Measurements from ENCODE around the gene MYH9. TPM values are rescaled to one million over a fixed set of nuclear protein-coding genes. Genes with fewer than 3 reads are reported as not detected.

The MYH9 gene
- total and polyA plus RNA-seq, 2 experiments from 2014 or later: 58.4 to 233 TPM

- peaks cover 22% of the 10 kb centered on the region for H3K4me1 ChIP-seq (ENCODE audit: insufficient read depth)
- ATAC-seq (no peak), DNase-seq (ENCODE audit: low spot score) (no peak)
- no peak overlapping the region for H3K4me3 ChIP-seq
- H3K36me3 ChIP-seq (ENCODE audit: insufficient read depth): peaks cover 33% of the 10 kb centered on the region
- H3K36me3 Mint-ChIP-seq (ENCODE audit: low read depth): peaks cover 83% of the 10 kb centered on the region
- H2AFZ ChIP-seq: no peak overlapping the region
- H3K9me3 Mint-ChIP-seq: no peaks in the 10 kb centered on the region
- H3F3A ChIP-seq (replicated peaks; ENCODE audit: low read depth): no peaks in the 10 kb centered on the region; the same call in 1 of the 2 replicates
- H3K4me2 ChIP-seq: no peak overlapping the region
- peaks cover 10% of the 10 kb centered on the region for H3K27me3 Mint-ChIP-seq (ENCODE audit: insufficient read depth, low read depth, poor library complexity)
- no peak overlapping the region for H3K4me3 Mint-ChIP-seq
- peaks cover 67% of the 10 kb centered on the region for H3K4me1 Mint-ChIP-seq
- H3K27ac Mint-ChIP-seq: peak overlapping the region; percentile 91
- no peaks in the 10 kb centered on the region for H3K27me3 ChIP-seq (ENCODE audit: insufficient read depth)
- peaks cover 40% of the 10 kb centered on the region for H4K20me1 ChIP-seq (replicated peaks; ENCODE audit: insufficient read depth)
- no peaks in the 10 kb centered on the region for H3K9me2 ChIP-seq (ENCODE audit: insufficient read depth)
- H3K27ac ChIP-seq (ENCODE audit: low read depth): peak overlapping the region; percentile 81
- H3K79me2 ChIP-seq (replicated peaks; ENCODE audit: insufficient read depth): peaks cover 97% of the 10 kb centered on the region
- TF ChIP-seq JUNB (IDR thresholded peaks at IDR 0.05; ENCODE audit: unreplicated experiment) (no peak), ETS1 (IDR thresholded peaks at IDR 0.05) (no peak), CTCF (conservative IDR thresholded peaks at IDR 0.05; ENCODE audit: low read depth in 2 of 2) (no peak), ZNF462 (CRISPR knock-in tag; IDR thresholded peaks at IDR 0.05) (no peak), NANOG (IDR thresholded peaks at IDR 0.05; ENCODE audit: borderline replicate concordance) (no peak)
These were observed 52.1 kb downstream of the MYH9 start for GRCh38 chr22:36335621-36336020.
